ENCODE data around the gene HS6ST1. TPM values are rescaled to one million over a fixed set of nuclear protein-coding genes. Genes with fewer than 3 reads are reported as not detected.

Gene HS6ST1
- total and polyA plus RNA-seq, 4 donors: 37.0 to 110 (median 84.7) TPM

DNA sequence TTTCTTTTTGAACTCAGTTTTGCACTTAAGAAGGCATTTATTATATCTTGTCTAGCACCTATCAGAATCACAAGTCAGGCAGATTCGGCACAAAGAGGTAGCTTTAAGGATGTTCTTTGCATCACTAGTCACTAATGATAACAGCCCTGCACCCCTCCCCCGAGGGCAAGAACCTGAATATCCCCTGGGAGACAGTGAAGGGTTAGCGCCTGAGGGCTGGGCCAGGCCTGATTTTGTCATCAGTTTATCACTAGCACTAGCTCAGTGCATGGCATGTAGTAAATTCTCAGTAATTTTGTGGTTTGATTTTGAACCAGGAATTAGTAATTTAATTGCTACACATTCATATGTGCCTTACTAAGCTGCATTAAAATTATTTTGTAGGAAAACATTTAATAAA is 23.9 kb upstream of the HS6ST1 start:
- H3K4me1 ChIP-seq (ENCODE audit: control insufficient read depth, insufficient read depth, low read length): peaks cover 17% of the 10 kb centered on the region
- DNase-seq (ENCODE audit: low read depth in 4 of 6, low spot score in 6 of 6): no peak
- H3K27ac ChIP-seq (ENCODE audit: low read depth, low read length): no peak overlapping the region
- no CpG with 5 or more reads among the region's 3 CpGs for WGBS (ENCODE audit: insufficient coverage)
- H3K27me3 ChIP-seq (ENCODE audit: control insufficient read depth, insufficient read depth, low read length): no peaks in the 10 kb centered on the region
- H3K36me3 ChIP-seq (ENCODE audit: control insufficient read depth, insufficient read depth, low read length): peaks cover 3% of the 10 kb centered on the region
- H3K4me3 ChIP-seq (ENCODE audit: low read depth, low read length): no peak overlapping the region
- H3K9me3 ChIP-seq (ENCODE audit: control insufficient read depth, insufficient read depth, low read length): peaks cover 1% of the 10 kb centered on the region

DNA sequence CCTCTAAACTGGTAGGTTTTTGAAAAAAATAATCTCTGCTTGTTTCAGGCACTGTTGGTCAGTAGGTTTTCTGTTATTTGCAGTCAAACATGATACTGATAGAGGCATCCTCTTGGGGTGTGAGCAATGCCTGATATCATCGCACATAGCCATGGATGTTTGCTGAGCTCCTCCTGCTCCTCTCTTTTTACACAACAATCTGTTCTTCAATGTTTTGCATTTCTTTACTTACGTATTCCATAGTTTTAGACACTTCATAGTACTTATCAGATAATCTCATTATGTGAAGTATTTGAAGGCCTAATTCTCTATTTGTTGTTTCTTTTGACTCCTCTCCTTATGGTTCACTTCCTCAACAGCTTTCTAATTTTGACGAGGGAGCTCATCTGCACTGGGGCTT is 23.0 kb upstream of the HS6ST1 start:
- WGBS (ENCODE audit: insufficient coverage): no CpG with 5 or more reads among the region's 3 CpGs
- no peaks in the 10 kb centered on the region for H3K27me3 ChIP-seq (ENCODE audit: control insufficient read depth, insufficient read depth, low read length)
- no peak for DNase-seq (ENCODE audit: low read depth in 4 of 6, low spot score in 6 of 6)
- peaks cover 7% of the 10 kb centered on the region for H3K4me1 ChIP-seq (ENCODE audit: control insufficient read depth, insufficient read depth, low read length)
- peaks cover 1% of the 10 kb centered on the region for H3K9me3 ChIP-seq (ENCODE audit: control insufficient read depth, insufficient read depth, low read length)
- peaks cover 3% of the 10 kb centered on the region for H3K36me3 ChIP-seq (ENCODE audit: control insufficient read depth, insufficient read depth, low read length)
- H3K27ac ChIP-seq (ENCODE audit: low read depth, low read length): no peak overlapping the region
- H3K4me3 ChIP-seq (ENCODE audit: low read depth, low read length): no peak overlapping the region

DNA sequence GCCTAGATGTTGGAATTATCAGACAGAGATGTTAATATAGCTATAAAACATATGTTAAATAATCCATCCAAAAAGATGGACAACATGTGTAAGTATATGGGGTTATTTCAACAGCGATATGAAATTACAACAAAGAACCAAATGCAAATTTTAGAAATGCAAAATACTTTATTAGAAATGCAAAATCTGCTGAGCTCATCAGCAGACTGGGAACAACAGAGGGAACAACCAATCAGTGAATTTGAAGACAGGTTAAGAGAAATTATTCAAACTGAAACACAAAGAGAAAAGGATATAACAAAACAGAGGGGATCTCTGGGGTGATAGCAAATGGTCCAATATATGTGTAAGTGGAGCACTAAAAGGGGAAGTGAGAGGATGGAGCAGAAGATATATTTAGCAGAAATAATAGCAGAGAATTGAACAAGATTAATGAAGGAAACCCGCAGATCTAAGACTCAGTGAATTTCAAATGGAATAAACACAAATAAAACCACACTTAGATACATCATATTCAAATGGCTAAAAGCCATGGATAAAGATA is 13.5 kb upstream of the HS6ST1 start:
- no CpG with 5 or more reads among the region's 2 CpGs for WGBS (ENCODE audit: insufficient coverage)
- Histone ChIP-seq H3K4me1 (ENCODE audit: control insufficient read depth, insufficient read depth, low read length) (no peaks in the 10 kb centered on the region), H3K27me3 (ENCODE audit: control insufficient read depth, insufficient read depth, low read length) (no peaks in the 10 kb centered on the region), H3K36me3 (ENCODE audit: control insufficient read depth, insufficient read depth, low read length) (no peaks in the 10 kb centered on the region), H3K27ac (ENCODE audit: low read depth, low read length) (no peak overlapping the region), H3K9me3 (ENCODE audit: control insufficient read depth, insufficient read depth, low read length) (no peaks in the 10 kb centered on the region), H3K4me3 (ENCODE audit: low read depth, low read length) (no peak overlapping the region)
- DNase-seq (ENCODE audit: low read depth in 4 of 6, low spot score in 6 of 6): no peak

DNA sequence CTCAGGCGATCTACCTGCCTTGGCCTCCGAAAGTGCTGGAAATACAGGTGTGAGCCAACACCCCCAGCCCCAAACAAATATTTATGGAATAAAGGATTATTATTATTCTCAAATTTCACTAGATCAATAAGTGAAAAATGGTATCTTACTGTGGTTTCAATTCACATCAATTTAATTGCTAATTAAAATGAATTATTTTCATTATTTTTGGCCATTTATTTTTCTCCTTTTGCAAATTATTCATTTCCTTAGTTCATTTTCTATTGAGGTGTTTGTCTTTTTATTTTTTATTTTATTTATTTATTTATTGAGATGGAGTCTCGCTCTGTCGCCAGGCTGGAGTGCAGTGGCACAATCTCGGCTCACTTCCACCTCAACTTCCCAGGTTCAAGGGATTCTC is 11.9 kb upstream of the HS6ST1 start:
- no peak for DNase-seq (ENCODE audit: low read depth in 4 of 6, low spot score in 6 of 6)
- no peaks in the 10 kb centered on the region for H3K9me3 ChIP-seq (ENCODE audit: control insufficient read depth, insufficient read depth, low read length)
- H3K36me3 ChIP-seq (ENCODE audit: control insufficient read depth, insufficient read depth, low read length): no peaks in the 10 kb centered on the region
- H3K4me3 ChIP-seq (ENCODE audit: low read depth, low read length): no peak overlapping the region
- H3K27me3 ChIP-seq (ENCODE audit: control insufficient read depth, insufficient read depth, low read length): no peaks in the 10 kb centered on the region
- H3K4me1 ChIP-seq (ENCODE audit: control insufficient read depth, insufficient read depth, low read length): peaks cover 8% of the 10 kb centered on the region
- H3K27ac ChIP-seq (ENCODE audit: low read depth, low read length): no peak overlapping the region
- WGBS (ENCODE audit: insufficient coverage): no CpG with 5 or more reads among the region's 5 CpGs

DNA sequence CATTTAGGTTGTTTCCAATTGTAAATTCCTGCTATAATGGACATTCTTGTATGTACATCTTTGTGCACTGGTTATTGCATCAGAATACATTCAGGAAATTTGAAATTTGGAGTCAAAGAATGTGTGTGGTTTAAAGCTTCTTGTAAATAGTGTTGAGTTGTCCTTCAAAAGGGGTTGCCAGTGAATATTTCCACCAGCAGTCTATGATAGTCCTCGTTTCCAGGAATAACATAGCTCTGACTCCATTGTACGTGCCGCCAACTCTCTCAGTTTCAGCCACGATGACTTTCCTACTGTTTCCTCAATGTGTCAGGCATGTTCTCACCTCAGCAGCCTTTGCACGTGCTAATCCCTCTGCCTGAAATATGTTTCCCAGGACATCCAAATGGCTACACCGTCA is 10.9 kb upstream of the HS6ST1 start:
- H3K4me3 ChIP-seq (ENCODE audit: low read depth, low read length): no peak overlapping the region
- H3K9me3 ChIP-seq (ENCODE audit: control insufficient read depth, insufficient read depth, low read length): no peaks in the 10 kb centered on the region
- no peaks in the 10 kb centered on the region for H3K36me3 ChIP-seq (ENCODE audit: control insufficient read depth, insufficient read depth, low read length)
- DNase-seq (ENCODE audit: low read depth in 4 of 6, low spot score in 6 of 6): no peak
- WGBS (ENCODE audit: insufficient coverage): 93% methylated on average over 6 of the region's 6 CpGs
- no peaks in the 10 kb centered on the region for H3K27me3 ChIP-seq (ENCODE audit: control insufficient read depth, insufficient read depth, low read length)
- peaks cover 11% of the 10 kb centered on the region for H3K4me1 ChIP-seq (ENCODE audit: control insufficient read depth, insufficient read depth, low read length)
- H3K27ac ChIP-seq (ENCODE audit: low read depth, low read length): no peak overlapping the region

DNA sequence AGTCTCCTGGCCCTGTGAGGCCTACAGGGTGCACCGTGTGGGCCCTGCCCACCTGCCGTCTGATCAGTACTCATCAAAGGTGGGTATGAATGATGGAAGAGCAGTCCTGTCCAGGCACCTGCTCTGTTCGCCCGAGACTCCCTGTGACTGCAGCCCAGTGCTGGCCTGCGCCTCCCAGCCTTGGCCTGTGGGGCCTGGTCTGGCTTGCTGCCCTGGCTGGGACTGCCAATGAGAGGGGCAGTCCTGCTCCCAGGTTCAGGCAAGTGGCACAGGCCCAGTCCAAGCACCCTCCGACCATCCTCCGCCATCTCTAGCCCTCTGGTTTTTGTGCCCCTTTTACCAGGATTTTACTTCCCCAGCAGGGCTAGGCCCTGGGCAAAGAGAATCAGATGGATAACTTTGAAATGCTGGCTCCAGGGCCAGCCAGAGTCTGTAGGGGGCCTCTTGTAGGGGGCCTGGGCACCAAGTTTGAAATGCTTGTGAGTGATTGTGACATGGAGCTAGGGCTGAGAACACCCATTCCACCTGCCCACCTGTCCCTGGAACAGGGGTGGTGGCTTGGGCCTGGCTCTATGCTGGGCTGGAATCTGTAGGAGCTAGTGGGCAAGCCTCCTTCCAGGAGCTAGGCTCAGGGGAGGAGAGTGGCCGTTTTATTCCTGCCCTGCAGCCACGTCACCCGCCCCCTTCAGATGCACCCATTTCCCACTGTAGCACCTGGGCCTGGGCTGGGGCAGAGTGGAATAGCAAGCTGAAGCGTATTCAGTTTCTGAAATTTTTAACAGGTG is 8.7 kb upstream of the HS6ST1 start:
- 73% methylated on average over 7 of the region's 11 CpGs for WGBS (ENCODE audit: insufficient coverage)
- no peak overlapping the region for H3K27ac ChIP-seq (ENCODE audit: low read depth, low read length)
- no peaks in the 10 kb centered on the region for H3K27me3 ChIP-seq (ENCODE audit: control insufficient read depth, insufficient read depth, low read length)
- H3K4me1 ChIP-seq (ENCODE audit: control insufficient read depth, insufficient read depth, low read length): peaks cover 24% of the 10 kb centered on the region
- peak in 1 of 6 donors; percentile 4 for DNase-seq (ENCODE audit: low read depth in 4 of 6, low spot score in 6 of 6)
- peaks cover 3% of the 10 kb centered on the region for H3K36me3 ChIP-seq (ENCODE audit: control insufficient read depth, insufficient read depth, low read length)
- H3K9me3 ChIP-seq (ENCODE audit: control insufficient read depth, insufficient read depth, low read length): no peaks in the 10 kb centered on the region
- H3K4me3 ChIP-seq (ENCODE audit: low read depth, low read length): no peak overlapping the region

DNA sequence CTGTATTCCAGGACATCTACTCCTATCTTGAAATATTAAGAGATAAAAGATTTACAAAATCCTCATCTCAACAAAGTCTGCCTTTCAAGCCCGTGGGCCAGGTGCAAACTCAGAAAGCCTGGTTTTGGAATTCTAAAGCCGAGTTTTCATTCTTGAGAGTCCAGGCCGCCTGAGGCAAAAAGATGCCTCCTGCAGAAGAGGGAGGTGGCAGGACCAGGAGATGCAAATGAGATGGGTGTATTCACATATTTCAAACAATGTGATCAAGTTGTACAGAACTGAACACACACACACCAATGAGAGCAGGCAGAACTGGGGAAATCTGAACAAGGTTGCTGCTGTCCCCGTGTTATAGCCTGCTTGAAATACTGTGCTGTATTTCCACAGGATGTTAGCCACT is 7.7 kb upstream of the HS6ST1 start:
- 59% methylated on average over 2 of the region's 4 CpGs for WGBS (ENCODE audit: insufficient coverage)
- H3K4me3 ChIP-seq (ENCODE audit: low read depth, low read length): no peak overlapping the region
- no peak overlapping the region for H3K27ac ChIP-seq (ENCODE audit: low read depth, low read length)
- H3K27me3 ChIP-seq (ENCODE audit: control insufficient read depth, insufficient read depth, low read length): no peaks in the 10 kb centered on the region
- peaks cover 3% of the 10 kb centered on the region for H3K36me3 ChIP-seq (ENCODE audit: control insufficient read depth, insufficient read depth, low read length)
- no peak for DNase-seq (ENCODE audit: low read depth in 4 of 6, low spot score in 6 of 6)
- no peaks in the 10 kb centered on the region for H3K9me3 ChIP-seq (ENCODE audit: control insufficient read depth, insufficient read depth, low read length)
- H3K4me1 ChIP-seq (ENCODE audit: control insufficient read depth, insufficient read depth, low read length): peaks cover 28% of the 10 kb centered on the region

DNA sequence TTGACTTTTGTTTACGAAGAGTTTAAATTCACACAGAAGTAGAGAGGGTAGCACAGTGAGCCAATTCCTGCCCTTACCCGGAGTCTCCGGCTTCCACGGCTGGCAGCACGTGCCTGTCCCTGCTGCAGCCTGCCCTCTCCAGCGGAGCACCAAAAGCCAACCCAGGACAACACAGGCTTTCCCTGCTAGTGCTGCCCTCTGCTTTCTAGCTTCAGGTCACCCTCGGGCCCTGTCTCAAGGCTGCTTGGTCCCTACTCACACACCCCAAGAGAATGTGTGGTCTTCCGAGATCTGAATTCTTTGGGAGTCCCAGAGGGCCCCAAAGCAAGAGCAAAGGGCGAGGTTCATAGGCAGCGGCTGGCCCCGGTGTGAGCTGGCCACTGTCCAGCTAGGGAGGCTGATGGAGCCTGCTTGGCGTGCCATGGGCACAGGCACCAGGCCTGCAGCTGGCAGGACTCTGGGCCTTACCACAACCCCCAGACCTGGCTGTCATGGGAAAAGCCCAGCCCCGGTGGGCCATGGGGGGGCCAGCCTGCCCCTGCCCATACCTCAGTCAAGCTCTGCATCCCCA is 7.0 kb upstream of the HS6ST1 start:
- H3K27ac ChIP-seq (ENCODE audit: low read depth, low read length): no peak overlapping the region

DNA sequence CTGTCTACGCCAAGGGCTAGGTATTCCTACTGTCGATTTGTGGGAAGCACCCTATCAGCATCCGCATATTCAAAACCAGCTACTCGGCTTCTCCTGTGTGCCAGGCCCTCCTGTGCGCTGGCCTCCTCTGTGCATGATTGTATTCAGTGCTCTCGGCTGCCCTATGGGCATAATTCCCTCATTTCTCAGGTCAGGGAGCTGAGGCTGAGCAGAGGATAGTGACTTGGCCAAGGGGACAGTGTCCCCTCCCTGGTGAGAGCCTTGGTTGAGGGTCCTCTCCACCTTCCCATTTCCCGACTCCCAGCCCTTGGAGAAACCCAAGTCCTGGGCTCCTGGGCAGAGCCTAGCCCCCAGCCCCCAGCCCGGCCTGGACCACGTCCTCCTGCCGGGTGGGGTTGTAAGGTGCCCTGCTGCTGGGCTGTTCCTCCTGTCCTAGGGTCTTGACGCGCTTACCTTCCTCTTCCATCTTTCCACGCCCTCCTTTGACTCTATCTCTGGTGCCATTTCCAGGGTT is 6.3 kb upstream of the HS6ST1 start:
- Histone ChIP-seq H3K4me3 (ENCODE audit: low read depth, low read length) (no peak overlapping the region), H3K9me3 (ENCODE audit: control insufficient read depth, insufficient read depth, low read length) (no peaks in the 10 kb centered on the region), H3K27me3 (ENCODE audit: control insufficient read depth, insufficient read depth, low read length) (no peaks in the 10 kb centered on the region), H3K27ac (ENCODE audit: low read depth, low read length) (no peak overlapping the region), H3K36me3 (ENCODE audit: control insufficient read depth, insufficient read depth, low read length) (peaks cover 3% of the 10 kb centered on the region), H3K4me1 (ENCODE audit: control insufficient read depth, insufficient read depth, low read length) (peaks cover 36% of the 10 kb centered on the region)
- DNase-seq (ENCODE audit: low read depth in 4 of 6, low spot score in 6 of 6): no peak
- WGBS (ENCODE audit: insufficient coverage): 94% methylated on average over 8 of the region's 13 CpGs

More for the DNA sequence above, 7.0 kb upstream of the HS6ST1 start:
- Histone ChIP-seq H3K9me3 (ENCODE audit: control insufficient read depth, insufficient read depth, low read length) (no peaks in the 10 kb centered on the region), H3K27me3 (ENCODE audit: control insufficient read depth, insufficient read depth, low read length) (no peaks in the 10 kb centered on the region), H3K4me3 (ENCODE audit: low read depth, low read length) (no peak overlapping the region), H3K36me3 (ENCODE audit: control insufficient read depth, insufficient read depth, low read length) (peaks cover 3% of the 10 kb centered on the region), H3K4me1 (ENCODE audit: control insufficient read depth, insufficient read depth, low read length) (peaks cover 31% of the 10 kb centered on the region)
- peak in 1 of 6 donors; percentile 28 for DNase-seq (ENCODE audit: low read depth in 4 of 6, low spot score in 6 of 6)
- WGBS (ENCODE audit: insufficient coverage): 75% methylated on average over 12 of the region's 13 CpGs
